ENCODE measurements around the gene SVEP1. TPM values are rescaled to one million over a fixed set of nuclear protein-coding genes. Genes with fewer than 3 reads are reported as not detected.

Gene SVEP1
- total and polyA plus RNA-seq, 2 of the 13 experiments (the other 11 are each of a cell fraction or from before 2014, with no cell fraction given) = not detected

DNA sequence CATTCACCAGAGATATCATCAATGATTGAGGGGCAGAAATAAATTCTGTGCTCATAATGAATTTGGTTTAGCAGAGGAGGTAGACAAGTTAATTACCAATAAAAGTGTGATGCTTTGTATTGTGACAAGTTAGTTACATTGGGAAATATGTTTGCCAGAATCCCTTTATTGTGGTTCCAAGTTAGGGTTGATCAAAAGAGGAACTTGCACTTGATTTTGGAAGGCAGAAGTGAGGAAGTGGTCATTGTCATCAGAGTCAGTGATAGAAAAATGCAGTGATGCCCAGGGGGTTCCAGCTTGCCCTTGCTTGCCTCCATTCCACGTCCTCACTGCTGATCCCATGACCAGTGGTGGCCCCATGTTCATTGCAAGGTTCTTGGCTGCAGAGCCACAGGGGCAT is 69.7 kb downstream of the SVEP1 start:
- in situ Hi-C loops (cut with HindIII; ENCODE audit: extremely low pct_ligation_motif_present, low pct_unique_long_range_greater_than_20kb) = no loop called here
- Histone ChIP-seq H3K4me2 (ENCODE audit: low read depth, low read length) (no peak overlapping the region), H3K4me1 (ENCODE audit: insufficient read depth, low read length) (no peaks in the 10 kb centered on the region), H3K27ac (ENCODE audit: extremely low read length, insufficient read depth, low read length) (no peak overlapping the region), H3K9me3 (ENCODE audit: low read length) (no peaks in the 10 kb centered on the region), H3K79me2 (ENCODE audit: insufficient read depth, low read length) (no peaks in the 10 kb centered on the region), H3K9ac (ENCODE audit: insufficient read depth, low read depth, low read length) (no peak overlapping the region), H2AFZ (ENCODE audit: low read length) (no peak overlapping the region), H3K27me3 (ENCODE audit: control insufficient read depth in 1 of 2, insufficient read depth in 2 of 2, low read length in 2 of 2) (peaks cover 0 to 18% of the 10 kb centered on the region in 2 experiments; a peak in 2 of 5 replicates), H4K20me1 (ENCODE audit: insufficient read depth, low read length) (no peaks in the 10 kb centered on the region), H3K36me3 (replicated peaks in 1 of 2; ENCODE audit: control insufficient read depth in 1 of 2, insufficient read depth in 2 of 2, low read length in 2 of 2) (no peaks in the 10 kb centered on the region), H3K4me3 (replicated peaks in 1 of 3; ENCODE audit: insufficient read depth in 1 of 3, low read depth in 2 of 3, low read length in 3 of 3) (no peak overlapping the region)
- intact Hi-C loops (cut with micrococcal nuclease; ENCODE audit: unreplicated experiment) = no loop called here
- no TSS peak for BruUV-seq (replicated peaks)
- ChIA-PET CTCF (ENCODE audit: low intra/inter-chr PET ratio, low total read pairs) (no interaction called here), POLR2A (no interaction called here)
- 0% methylated on average over 1 of the region's 1 CpG for WGBS (ENCODE audit: low lambda C conversion rate)
- DNase-seq (ENCODE audit: low spot score) (no peak), ATAC-seq (no peak), FAIRE-seq (no peak)
- TF ChIP-seq GABPA (IDR thresholded peaks at IDR 0.05; ENCODE audit: low read depth, low read length) (no peak), GABPA (CRISPR knock-in tag; IDR thresholded peaks at IDR 0.05; ENCODE audit: low read depth) (no peak), KDM3A (CRISPR knock-in tag; IDR thresholded peaks at IDR 0.05; ENCODE audit: low read depth) (no peak), SIX1 (CRISPR knock-in tag; IDR thresholded peaks at IDR 0.05; ENCODE audit: borderline replicate concordance) (no peak), MEIS1 (CRISPR knock-in tag; IDR thresholded peaks at IDR 0.05; ENCODE audit: borderline replicate concordance) (no peak), ZNF615 (CRISPR knock-in tag; IDR thresholded peaks at IDR 0.05; ENCODE audit: borderline replicate concordance) (no peak), ZNF337 (CRISPR knock-in tag; IDR thresholded peaks at IDR 0.05; ENCODE audit: borderline replicate concordance, low read depth) (no peak), ZNF24 (IDR thresholded peaks at IDR 0.05) (no peak), FOSL1 (CRISPR knock-in tag; IDR thresholded peaks at IDR 0.05; ENCODE audit: borderline replicate concordance) (no peak), SMARCC2 (IDR thresholded peaks at IDR 0.05) (no peak), JUN (CRISPR knock-in tag; IDR thresholded peaks at IDR 0.05) (no peak), GATAD1 (CRISPR knock-in tag; IDR thresholded peaks at IDR 0.05) (no peak)
- TF ChIP-seq, protein P1, sequence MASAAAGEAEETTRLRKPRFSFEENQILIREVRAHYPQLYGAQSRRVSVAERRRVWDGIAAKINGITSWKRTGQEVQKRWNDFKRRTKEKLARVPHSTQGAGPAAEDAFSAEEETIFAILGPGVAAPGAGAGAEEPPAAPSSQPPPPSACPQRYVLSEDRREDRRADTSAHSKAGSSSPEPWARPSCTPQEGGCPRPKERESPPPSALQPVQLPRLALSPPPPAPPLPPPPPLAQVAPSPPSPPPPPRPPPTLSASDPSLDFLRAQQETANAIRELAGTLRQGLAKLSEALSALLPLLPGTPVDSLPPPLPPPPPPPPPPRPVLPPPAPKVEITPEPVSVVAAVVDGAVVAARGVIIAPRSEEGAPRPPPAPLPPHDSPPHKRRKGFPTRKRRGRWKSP (CRISPR knock-in tag; IDR thresholded peaks at IDR 0.05) = no peak

Data from HepG2 (cell line).